VCaP (cell line): ENCODE measurements around the gene RYR3.

Experiments
- H3K27ac ChIP-seq: fragments of 450-650 bp; 2 replicates; pipeline ENCODE4 v1.5.1; 2017
- CTCF ChIP-seq: fragments of 450-650 bp; conservative IDR thresholded peaks from 2 replicates; pipeline ENCODE4 v1.5.1; 2017; ENCODE audit warnings: mild to moderate bottlenecking, moderate library complexity

Gene RYR3

GRCh38 chr15:33343275-33343674 lies 32.5 kb downstream of the RYR3 start:
- TF ChIP-seq CTCF: no peak
- no peak overlapping the region for H3K27ac ChIP-seq

DNA sequence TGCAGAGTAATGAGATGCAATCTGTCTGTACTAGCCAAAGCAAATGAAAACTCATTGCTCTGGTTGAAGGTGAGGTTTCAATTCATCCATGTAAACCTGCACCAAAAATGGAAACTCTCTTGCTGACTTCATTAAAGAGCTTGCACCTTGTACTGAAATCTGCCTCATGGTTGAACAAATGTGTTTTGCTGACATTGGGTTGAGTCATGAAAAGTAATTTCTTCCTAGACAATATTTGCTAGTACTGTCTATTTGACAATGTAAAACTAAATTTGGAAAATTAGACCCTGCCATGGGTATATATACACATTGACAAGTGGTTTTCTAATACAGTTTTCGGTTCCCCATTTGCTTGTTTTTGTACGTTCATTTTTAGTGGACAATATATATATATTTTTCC lies 33.3 kb downstream of the RYR3 start:
- no peak overlapping the region for H3K27ac ChIP-seq
- TF ChIP-seq CTCF: no peak

GRCh38 chr15:33344530-33344929 lies 33.8 kb downstream of the RYR3 start:
- no peak for TF ChIP-seq CTCF

GRCh38 chr15:33354411-33354810 lies 43.6 kb downstream of the RYR3 start:
- TF ChIP-seq CTCF: no peak
- H3K27ac ChIP-seq: no peak overlapping the region

More at GRCh38 chr15:33344530-33344929, 33.8 kb downstream of the RYR3 start:
- no peak overlapping the region for H3K27ac ChIP-seq

DNA sequence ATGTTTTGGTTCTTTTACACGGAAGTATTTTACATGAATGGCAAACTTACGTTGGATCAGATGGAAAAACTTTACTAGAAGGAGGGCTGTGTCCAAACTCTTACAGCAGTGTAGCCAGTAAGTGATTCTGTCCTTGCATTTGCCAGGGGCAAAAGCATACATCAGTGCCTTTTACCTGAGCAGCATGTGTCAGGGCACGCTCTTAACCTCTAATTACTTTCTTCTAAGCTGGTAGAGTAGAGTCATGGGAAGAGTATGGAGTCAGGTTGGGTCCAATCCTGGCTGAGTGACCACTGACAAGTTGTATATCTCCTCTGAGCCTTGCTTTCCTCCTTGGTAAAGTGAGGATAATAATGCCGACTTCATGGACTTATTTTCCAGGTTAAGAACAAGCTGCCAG lies 47.1 kb downstream of the RYR3 start:
- no peak overlapping the region for H3K27ac ChIP-seq
- TF ChIP-seq CTCF: no peak

DNA sequence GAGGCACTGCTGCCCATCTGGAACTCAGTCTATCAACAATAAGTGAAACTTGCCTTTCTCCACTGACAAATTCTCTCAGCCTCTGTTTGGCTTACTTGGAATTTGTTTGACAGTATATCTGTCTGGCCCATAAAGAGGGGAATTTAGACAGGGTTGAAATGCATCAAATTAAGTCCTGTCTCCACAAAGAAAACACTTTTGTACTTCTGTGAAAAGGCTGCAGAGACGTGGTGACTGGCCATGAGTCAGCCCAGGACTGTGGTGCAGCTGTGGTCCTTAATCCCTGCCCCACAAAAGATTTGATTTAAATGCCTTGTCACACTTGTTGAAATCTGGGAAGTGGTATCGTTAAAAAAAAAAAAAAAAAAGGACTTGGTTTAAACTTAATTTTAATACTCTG lies 47.5 kb downstream of the RYR3 start:
- no peak for TF ChIP-seq CTCF

DNA sequence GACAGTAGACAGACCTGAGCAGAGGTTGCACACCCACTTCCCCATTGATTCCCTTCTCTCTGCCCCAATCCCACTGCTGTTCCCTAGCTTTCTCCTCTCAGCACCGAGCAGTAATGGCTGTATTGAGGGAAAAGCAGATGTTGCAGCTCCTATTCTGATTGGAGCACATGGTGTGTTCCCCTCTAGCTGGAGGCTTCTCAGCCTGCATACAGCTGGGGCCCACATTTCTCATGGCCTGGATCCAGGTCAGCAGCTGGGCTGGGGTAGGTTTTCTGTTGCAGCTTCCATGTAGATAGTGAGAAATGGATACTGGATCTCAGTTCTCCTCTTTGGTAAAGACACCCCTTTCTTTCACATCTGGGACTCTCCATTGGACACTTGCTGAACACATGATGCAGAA lies 50.1 kb downstream of the RYR3 start:
- no peak for TF ChIP-seq CTCF

More for the DNA sequence above, 47.5 kb downstream of the RYR3 start:
- H3K27ac ChIP-seq: no peak overlapping the region

More for the DNA sequence above, 50.1 kb downstream of the RYR3 start:
- no peak overlapping the region for H3K27ac ChIP-seq
